Kidney capillary endothelial cell (primary cell): ENCODE data around the gene WRAP53.
A peak's percentile ranks its signal among the peaks of the same experiment; 100 is the strongest.

Source experiments
- DNase-seq: peaks from one replicate; pipeline ENCODE4 v3.0.0-alpha.2; 2018; ENCODE audit warnings: low spot score

The WRAP53 gene

DNA sequence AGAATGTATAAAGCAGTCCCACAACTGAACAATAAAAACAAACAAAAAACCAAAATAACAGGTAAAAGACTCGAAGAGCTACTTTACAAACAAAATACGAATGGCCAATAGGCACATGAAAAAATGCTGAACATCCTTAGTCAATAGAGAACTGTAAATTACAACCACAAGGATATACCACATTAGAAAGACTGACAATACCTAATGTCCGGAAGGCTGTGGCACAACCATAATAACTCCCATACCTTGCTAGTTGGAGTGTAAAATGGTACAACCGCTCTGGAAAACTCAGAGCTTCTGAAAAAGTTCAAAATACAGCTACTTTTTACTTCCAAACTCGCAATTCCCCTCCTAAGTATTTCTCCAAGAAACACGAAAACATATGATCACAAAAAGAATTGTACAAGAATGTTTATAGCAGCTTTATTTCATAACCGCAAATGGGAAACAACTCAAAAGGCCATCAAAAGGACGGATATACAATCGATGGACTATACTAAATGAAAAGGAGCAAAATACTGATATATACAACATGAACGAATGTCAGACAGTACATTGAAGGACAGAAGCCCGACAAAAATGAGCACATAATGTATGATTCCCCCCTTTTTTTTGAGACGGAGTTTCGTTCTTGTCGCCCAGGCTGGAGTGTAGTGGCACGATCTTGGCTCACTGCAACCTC is 3.3 kb upstream of the WRAP53 start:
- no peak for DNase-seq

DNA sequence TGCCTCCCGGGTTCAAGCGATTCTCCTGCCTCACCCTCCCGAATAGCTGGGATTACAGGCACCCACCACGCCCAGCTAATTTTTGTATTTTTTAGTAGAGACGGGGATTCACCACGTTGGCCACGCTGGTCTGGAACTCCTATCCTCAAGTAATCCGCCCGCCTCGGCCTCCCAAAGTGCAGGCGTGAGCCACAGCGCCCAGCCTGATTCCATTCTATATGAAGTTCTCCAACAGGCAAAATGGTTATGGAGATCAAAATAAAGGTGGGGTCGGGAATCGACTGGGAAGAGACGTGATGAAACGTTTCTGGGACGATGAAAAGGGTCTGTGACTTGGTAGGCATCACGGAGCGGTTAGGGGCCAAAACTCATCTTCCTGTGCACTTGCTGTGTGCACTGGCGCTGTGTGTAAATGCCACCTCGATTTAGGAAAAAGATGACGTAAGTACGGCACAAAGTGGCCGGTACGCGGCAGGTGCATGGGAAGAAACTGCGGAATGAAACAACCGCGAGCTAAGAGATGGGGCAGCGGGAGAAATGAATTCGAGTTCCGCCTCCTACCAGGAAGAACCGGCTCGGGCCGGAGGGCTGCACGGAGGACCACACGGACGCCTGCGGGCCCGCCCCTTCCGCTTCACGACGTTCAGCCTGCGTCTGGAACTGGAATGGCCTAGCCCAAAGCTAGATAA is 2.6 kb upstream of the WRAP53 start:
- peak; percentile 94 for DNase-seq

- peak; percentile 83 for DNase-seq
Observed at GRCh38 chr17:7686222-7687071, 1.8 kb upstream of the WRAP53 start.

DNA sequence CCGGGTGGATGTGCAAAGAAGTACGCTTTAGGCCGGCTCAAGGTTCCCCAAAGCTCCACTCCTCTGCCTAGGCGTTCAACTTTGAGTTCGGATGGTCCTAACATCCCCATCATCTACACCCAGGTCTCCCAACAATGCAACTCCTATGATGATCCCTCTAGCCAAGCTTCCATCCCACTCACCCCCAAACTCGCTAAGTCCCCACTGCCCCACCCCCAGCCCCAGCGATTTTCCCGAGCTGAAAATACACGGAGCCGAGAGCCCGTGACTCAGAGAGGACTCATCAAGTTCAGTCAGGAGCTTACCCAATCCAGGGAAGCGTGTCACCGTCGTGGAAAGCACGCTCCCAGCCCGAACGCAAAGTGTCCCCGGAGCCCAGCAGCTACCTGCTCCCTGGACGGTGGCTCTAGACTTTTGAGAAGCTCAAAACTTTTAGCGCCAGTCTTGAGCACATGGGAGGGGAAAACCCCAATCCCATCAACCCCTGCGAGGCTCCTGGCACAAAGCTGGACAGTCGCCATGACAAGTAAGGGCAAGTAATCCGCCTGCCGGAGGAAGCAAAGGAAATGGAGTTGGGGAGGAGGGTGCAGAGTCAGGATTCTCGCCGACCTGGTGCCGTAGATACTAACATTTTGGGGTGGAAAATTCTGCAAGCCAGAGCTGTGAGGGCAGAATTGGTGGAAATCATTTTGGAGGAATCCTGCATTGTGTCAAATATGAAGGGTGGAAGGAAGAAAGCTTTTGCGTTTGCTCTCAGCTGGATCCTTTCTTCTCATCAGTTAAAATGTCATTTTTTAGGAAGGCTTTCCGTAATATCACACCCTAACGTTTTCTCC is 987 bp upstream of the WRAP53 start, which contains the start of gene TP53:
Gene TP53, minus strand, starts transcription at position 419 of the 836 bp plus-strand sequence. CDS start 10,896 bp downstream, outside the sequence.
- peak; percentile 87 for DNase-seq

DNA sequence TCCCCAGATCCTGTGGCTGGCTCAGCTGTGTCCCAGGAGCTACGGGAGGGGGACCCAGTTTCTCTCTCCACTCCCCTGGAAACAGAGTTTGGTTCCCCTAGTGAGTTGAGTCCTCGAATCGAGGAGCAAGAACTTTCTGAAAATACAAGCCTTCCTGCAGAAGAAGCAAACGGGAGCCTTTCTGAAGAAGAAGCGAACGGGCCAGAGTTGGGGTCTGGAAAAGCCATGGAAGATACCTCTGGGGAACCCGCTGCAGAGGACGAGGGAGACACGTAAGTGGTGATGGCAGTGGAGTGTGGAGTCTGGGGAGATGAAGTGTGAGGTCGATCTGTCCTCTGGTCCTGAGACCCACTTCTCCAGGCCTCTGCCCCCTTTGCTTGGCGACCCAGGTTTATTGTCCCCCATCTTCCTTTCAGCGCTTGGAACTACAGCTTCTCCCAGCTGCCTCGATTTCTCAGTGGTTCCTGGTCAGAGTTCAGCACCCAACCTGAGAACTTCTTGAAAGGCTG is 585 bp downstream of the WRAP53 start:
- DNase-seq, result no peak

GRCh38 chr17:7695586-7695985 is 7.3 kb downstream of the WRAP53 start:
- DNase-seq, result no peak

- DNase-seq, result no peak
Observed at GRCh38 chr17:7697828-7698588, 9.7 kb downstream of the WRAP53 start.

DNA sequence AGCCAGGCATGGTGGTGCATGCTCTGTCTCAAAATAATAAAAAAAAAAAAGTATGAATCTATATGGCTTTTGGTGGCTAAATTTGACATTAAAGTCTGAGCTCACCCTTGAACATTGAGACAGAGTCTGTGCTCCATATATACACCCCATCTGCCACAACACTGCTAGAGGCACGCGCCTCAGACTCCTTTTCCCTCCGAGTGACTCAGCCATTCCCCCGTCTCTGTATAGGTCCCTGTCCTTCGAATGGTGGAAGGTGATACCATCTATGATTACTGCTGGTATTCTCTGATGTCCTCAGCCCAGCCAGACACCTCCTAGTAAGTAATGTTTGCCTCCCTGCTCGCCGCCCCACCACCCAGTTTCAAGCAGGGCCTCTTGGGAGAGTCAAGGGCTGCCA is 12.2 kb downstream of the WRAP53 start:
- no peak for DNase-seq

- no peak for DNase-seq
Observed at GRCh38 chr17:7701681-7702080, 13.4 kb downstream of the WRAP53 start.

DNA sequence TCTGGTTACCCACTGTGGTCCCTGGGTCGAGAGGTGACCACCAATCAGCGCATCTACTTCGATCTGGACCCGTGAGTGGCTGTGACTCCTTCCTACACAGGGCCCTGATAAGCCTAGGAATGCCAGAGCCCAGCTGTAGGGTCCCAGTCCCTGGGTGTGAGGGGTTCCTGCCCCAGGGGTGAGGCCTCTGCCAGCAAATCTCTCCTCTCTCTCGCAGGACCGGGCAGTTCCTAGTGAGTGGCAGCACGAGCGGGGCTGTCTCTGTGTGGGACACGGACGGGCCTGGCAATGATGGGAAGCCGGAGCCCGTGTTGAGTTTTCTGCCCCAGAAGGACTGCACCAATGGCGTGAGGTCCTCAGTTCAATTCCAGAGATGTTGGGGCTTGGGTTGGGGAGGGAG is 14.5 kb downstream of the WRAP53 start:
- no peak for DNase-seq

GRCh38 chr17:7703584-7704479 is 15.6 kb downstream of the WRAP53 start:
- DNase-seq, result no peak

DNA sequence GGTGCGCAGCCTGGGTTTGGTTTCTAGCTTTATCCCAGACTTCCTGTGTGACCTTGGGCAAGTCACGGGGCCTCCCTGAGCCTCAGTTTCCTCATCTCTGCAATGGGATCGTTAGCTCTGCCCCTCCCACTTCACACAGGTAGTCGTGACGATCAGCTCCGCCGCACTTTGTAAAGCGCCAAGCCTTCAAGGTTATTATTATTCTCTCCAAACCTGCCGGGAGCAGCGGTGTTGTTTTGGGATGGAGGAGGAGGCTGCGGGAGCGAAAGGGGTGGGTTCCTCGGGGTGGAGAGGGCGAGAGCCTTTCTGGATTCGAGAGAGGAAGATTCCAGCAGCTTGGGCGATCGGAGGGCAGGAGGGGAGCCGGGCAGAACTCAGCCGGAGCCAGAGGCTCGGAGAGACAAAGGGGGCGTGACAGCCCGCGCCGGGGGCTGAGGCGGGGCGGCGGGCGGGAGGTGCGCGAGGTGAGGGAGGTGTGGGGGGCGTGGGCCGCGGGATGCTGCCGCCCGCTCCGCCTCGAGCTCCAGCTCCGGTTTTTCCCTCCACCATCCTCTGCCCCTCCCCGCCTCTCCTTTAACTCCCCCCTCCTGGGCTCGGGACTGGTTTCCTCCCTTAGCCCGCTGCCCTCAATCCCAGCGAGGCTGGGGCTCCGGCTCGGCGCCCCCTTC is 16.5 kb downstream of the WRAP53 start, which contains the start of gene EFNB3:
Gene EFNB3, plus strand, starts transcription at position 602 of the 668 bp plus-strand sequence. CDS start 397 bp downstream, outside the sequence.
- DNase-seq, result no peak

GRCh38 chr17:7705269-7706255 is 17.3 kb downstream of the WRAP53 start:
- DNase-seq, result no peak

DNA sequence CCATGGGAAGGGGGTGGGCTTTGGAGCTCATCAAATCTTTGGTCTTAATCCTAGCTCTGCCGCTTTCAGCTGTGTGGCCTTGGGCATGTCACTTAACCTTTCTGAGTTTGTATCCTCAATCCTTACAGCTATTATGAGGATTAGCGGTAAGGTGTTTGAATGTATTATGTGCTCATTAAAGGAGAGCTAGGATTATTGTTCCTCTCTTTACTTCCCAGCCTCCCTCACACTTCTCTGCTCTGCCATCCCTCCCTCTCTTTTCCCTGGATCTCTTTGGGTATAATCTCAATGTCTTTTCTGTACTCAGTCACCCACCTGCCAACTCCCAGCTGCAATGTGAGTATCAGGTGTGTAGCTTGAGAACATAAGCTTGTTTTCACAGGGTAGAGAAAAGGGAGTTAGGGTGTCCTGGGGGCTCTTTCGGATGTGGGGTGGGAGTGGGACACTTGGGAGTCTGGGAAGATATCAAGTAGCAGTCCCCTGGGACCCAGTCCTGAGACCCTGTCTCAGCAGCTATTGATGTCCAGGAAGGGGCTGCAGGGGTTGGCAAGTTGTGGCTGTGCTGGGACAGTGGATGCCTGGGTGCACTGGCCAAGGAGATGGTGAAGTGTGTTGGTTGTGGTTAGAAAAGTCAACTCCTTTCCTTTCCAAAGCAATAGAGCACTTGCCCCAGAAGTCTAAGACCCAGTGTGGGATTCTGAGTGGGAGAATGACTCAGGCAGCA is 18.5 kb downstream of the WRAP53 start:
- no peak for DNase-seq

- DNase-seq, result no peak
Observed at GRCh38 chr17:7707446-7707845, 19.2 kb downstream of the WRAP53 start.

DNA sequence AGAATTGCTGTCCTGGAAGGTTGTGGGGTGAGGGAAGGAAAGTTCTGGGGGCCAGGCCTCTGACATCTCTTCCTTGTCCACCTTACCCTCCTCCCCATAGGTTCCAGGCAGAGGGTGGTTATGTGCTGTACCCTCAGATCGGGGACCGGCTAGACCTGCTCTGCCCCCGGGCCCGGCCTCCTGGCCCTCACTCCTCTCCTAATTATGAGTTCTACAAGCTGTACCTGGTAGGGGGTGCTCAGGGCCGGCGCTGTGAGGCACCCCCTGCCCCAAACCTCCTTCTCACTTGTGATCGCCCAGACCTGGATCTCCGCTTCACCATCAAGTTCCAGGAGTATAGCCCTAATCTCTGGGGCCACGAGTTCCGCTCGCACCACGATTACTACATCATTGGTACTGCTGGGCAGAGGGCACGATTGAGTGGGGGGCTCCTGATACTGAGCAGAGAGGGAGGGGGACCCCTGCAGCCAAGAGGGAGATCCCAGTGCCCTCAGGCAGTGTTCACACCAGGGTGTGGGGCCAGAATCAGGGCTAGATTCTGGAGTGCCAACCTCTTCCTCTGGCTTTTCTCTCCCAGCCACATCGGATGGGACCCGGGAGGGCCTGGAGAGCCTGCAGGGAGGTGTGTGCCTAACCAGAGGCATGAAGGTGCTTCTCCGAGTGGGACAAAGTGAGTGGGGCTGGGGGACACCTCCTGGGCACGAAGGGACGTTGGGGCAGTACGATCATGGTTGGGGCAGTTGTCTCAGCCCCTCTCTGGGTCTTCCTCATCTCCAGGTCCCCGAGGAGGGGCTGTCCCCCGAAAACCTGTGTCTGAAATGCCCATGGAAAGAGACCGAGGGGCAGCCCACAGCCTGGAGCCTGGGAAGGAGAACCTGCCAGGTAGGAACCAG is 19.8 kb downstream of the WRAP53 start:
- DNase-seq, result no peak
